HG03575 (cell line): ENCODE data around the gene ANO2.
"Not testable (repeated sequence)": the region's sequence is repeated elsewhere in the genome, so short reads cannot be mapped to it uniquely, and the experiment has no call there.

Source experiments
- ATAC-seq: cut with Tn5 transposase; IDR thresholded peaks from one replicate; pipeline ENCODE4 v1.9.1; 2021; ENCODE audit not compliant: unreplicated experiment, insufficient number of reproducible peaks, low FRiP score; ENCODE audit errors: extremely low read depth

Gene ANO2

DNA sequence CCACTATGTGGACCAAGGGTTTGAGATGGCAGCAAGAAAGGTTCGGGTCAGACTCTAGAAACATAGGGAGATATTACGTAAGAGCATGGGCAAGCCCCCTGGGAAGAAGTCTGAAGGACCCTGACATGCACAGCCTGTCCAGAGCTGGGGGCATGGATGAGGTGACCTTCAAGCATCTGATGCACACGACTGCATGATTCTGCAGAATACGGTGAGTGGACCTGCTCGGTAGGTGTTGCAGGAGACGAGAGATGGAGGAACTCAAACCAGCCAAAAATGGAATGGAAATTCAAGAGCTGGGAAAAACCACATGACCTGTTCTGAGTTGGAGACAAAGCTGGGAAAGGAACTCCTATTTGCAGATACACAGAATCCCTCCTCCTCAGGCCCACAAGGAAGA lies 43.6 kb downstream of the ANO2 start:
- no peak for ATAC-seq

- ATAC-seq, result no peak
Observed at GRCh38 chr12:5900533-5901205, 44.4 kb downstream of the ANO2 start.

DNA sequence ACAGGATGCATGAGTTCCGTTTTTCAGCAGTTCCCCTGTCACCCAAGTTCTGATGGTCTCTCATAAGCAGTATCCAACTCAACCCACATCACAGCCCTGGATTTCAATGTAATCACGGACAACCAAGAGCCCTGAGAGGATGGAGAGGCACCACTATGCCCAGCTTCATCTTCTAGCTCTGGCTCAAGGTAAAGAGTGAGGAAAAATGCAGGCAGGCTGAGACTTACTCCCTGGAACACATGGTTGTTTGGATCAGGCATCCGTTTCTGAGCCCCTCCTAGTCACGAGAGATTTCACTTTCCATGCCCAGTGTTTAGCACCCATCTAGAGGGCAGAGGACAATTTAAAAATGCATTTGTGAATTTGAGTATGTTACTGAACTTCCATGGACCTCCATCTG lies 45.0 kb downstream of the ANO2 start:
- no peak for ATAC-seq

DNA sequence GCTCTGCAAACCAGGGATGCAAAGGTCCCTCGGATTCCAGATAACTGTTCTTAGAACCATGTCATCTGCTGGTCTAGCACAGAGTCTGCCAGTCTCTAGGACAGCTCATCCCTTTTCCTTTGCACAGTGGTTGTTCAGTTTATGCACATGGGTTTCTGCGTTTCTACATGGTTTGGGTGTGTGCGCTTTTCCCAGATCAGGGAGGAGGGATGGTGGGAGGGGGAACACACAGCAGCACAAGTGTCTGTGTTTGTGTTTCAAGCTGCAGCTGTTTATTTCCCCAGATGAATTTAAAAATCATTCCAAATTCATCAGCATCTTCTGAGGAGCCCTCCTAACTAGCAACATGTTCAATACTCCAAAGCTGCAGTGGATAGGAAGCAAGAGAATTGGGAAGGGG lies 45.4 kb downstream of the ANO2 start:
- ATAC-seq, result no peak

- no peak for ATAC-seq
Observed at GRCh38 chr12:5898874-5899273, 46.2 kb downstream of the ANO2 start.

DNA sequence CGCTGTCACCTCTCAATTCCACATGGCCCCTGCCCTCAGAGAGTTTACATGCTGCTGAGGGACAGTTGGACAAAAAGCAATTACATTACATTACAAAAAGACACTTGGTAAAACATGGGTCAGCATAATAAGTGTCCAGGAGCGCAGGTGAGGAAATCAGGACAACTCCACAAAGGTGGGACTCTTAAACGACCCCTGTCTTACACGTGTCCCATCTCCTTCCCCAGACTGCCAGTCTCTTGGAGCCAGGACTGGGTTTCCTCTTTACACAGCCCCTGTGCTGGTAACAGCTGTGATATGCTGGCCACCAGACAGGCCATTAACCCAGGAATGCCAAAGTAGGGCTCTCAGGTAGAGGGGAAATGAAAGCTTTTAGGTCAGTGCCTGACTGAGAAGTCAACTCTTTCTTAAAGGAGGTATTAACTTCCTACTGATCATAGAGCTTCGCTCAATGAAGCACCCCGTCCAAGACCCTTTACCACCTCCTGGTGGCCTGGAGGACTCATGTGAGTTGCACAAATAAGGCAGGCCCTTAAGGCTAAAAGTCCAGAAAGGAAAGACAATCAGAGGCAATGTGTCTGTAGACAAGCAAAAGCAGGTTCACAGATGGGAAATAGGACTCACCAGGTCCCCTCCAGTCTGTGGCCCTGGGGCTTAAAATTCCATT lies 55.5 kb downstream of the ANO2 start:
- no peak for ATAC-seq

- ATAC-seq, result no peak
Observed at GRCh38 chr12:5888816-5889315, 56.2 kb downstream of the ANO2 start.

- ATAC-seq, result not testable (repeated sequence)
Observed at GRCh38 chr12:5887819-5888218, 57.2 kb downstream of the ANO2 start.

GRCh38 chr12:5884866-5885265 lies 60.2 kb downstream of the ANO2 start:
- no peak for ATAC-seq

DNA sequence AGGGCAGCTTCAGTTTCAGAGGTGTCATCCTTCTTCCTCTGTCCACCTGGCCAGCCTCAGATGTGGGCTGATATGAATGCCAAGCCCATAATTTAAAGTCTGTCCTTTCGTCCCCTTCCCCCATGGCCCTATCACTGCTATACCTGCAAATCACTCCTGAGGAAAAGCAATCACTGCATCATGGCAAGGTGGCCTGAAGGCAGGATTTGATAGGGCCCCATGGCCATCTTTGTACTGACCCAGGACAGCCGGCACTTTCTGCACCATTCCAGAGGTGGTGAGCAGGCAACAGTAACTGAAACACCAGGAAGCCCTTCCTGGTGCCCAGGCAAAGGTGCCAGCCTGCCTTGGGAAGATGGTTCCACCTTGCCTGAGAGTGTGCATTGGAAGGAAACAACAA lies 60.8 kb downstream of the ANO2 start:
- ATAC-seq, result no peak

DNA sequence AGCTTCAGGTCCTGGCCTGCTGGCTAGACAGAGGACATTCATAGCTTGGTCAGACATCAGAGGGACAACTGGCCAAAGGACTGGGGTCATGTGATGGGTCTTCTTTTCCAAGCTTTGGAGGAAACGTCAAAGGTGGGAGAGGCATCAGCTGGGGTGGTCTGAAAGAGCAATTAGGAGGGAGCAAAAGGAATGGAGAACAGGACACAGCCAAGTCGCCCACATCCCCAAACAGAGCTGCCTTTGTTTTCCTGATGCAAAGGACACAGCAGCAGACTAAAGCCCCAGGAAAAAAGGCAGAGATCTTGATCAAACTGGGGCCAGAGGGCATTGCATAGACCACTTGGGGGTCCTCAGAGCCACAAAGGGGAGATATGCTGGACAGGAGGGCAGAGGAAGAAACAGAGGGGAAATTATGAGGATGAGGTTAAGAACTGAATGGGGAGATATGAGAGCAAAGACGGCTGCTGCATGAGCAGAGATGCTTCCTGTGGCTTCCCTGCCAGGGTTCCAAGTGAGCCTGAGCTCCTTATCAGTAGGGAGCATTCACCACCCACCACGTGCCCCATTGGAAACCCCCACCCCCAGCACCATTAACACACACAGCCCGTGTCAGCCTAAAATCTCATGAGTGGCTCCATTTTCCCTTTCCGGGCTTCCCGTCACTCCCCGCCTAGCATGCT lies 62.4 kb downstream of the ANO2 start:
- no peak for ATAC-seq

DNA sequence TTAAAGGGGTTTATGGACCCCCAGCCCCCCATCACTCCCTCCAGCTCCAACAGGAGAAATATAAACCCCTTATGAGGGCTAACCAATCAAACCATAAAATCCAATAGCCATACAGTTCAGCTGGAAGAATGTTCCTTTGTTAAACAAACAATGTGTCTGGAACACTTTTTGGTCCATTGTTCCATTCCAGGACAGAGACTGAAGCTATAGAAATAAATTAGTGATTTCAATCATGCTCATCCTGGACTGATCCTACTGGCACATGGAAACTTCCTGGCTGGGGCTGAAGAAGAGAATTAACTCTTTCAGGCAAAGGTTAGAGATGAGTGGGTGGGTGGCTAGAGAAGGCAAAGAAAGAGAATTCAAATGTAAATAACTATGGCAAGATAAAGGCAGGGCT lies 63.4 kb downstream of the ANO2 start:
- no peak for ATAC-seq

DNA sequence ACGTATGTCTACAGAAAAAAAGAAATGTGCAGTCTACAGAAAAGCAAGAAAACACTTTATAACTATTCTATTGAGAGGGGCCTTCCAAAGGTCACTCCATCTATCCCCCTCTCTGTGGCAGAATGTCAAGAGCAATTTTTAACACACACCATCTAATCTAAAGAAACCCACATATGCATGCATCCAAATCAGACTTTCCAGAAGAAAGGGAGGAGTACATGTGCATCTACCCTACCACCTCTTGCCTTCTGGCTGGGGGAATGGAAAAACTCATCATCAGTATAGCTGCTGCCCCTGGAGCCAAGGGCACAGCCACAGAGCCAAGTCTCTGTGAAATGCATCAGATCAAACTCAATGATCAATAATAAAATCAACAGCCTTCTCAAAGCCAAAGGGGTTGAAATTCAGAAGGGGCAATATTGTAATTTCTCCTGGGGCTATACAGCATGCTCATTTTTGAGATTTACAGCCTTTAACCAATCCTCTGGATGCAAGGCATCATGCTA lies 63.9 kb downstream of the ANO2 start:
- no peak for ATAC-seq

DNA sequence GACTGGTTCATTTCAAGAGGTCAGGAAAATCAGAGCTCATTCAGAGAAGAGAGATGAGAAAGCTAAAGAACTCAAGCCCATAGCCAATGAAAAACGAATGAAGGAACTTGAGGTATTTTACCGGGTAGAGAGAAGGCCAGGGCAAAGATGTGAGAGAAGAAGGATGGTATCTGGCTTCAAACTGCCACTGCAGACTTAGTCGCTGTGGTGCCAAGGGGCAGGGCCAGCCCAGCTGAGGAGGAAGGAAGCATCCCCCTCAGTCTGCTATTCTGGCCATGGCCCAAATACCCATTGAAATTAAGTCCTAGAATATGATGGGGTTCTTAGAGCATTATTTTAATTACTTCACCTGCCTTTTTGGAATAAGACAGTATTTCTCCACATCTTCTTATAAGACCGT lies 69.2 kb downstream of the ANO2 start:
- ATAC-seq, result no peak

GRCh38 chr12:5874514-5874913 lies 70.5 kb downstream of the ANO2 start:
- ATAC-seq, result no peak

DNA sequence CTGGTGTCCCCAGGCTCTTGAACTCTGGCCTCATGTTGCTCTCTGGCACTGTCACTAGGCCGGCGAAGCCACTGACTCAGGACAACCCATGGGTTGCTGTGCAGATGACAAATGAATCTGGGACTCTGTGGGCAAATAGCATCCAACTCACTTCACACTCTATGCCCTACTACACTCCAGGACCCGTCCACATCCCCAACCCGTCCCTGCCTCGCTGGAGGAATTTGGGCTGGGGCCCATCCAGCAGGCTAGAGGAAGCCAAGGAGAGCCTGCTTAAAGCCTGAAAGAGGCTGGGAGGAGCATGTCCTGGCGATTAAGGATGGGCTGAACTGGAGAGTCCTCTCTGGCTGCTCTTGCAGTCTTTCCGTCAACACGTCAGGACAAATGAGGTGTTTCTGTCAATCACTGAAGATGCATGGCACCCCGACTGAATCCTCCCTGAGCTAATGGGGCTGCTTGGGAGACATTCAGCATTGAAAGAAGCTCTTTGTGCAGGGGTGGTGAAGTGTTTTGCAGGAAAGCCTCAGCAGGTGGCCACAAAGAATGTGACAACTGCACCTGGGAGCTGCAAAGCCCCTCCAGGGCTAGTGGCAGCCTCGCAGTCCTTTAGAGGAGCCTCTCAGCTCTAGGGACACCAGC lies 71.7 kb downstream of the ANO2 start:
- ATAC-seq, result no peak

DNA sequence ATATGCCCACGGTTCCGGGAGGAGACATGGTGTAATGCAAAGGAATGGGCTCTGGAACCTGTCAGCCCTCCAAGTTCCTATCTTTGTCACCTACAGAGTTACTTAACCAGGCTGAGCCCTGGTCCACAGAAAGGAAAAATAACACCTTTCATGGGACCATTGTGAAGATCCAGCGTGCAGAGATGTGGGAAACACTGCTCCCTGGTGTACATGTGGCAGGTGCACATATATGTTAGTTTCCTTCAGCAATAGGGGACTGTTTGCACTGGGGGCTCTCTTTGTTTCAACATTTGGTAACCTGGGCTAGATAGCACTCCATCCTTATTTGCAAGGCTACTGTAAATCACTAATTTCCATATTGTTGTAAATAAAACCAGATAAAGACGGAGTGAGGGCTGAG lies 72.3 kb downstream of the ANO2 start:
- ATAC-seq, result no peak

GRCh38 chr12:5871741-5872140 lies 73.3 kb downstream of the ANO2 start:
- ATAC-seq, result no peak

- no peak for ATAC-seq
Observed at GRCh38 chr12:5870183-5870582, 74.9 kb downstream of the ANO2 start.
